ENCODE results near the gene DPH6. TPM values are rescaled to one million over a fixed set of nuclear protein-coding genes. Genes with fewer than 3 reads are reported as not detected.

DPH6 gene
- total RNA-seq, 6 experiments from 2014 or later: 5.5 to 12.8 (median 6.9) TPM

DNA sequence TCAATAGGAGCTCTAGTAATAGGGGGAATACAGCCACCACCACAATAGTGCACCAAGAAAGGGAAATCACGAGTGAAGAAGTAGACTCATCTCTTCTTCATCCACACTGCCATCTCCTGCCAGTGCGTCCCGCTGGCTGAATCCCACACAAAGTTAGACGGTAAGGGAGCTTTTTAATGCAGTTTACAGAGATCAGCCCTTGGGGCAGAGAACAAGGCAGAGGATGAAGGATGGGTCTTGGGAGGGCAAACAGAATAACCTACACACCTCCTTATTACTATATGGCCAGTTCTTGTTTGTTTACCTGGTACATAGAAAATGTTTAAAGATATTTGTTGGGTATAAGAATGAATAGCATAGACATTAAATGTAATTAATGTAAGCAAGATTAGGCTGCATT, 11.0 kb upstream of the DPH6 start:
- WGBS (ENCODE audit: insufficient coverage, low coverage, low lambda C conversion rate, missing lambda C conversion rate): 91% methylated on average over 4 of the region's 4 CpGs
- Histone ChIP-seq H3K27me3 (no peaks in the 10 kb centered on the region), H3K36me3 (no peaks in the 10 kb centered on the region), H3K4me3 (no peak overlapping the region), H3K9me3 (no peaks in the 10 kb centered on the region), H3K4me1 (peaks cover 0 to 20% (median 0%) of the 10 kb centered on the region in 4 donors), H3K27ac (no peak overlapping the region)
- intact Hi-C loops (cut with DNase I): no loop called here
- DNase-seq (no peak), ATAC-seq (no peak)
- no peak for TF ChIP-seq POLR2A (IDR thresholded peaks at IDR 0.05)
- TF ChIP-seq, protein P1, sequence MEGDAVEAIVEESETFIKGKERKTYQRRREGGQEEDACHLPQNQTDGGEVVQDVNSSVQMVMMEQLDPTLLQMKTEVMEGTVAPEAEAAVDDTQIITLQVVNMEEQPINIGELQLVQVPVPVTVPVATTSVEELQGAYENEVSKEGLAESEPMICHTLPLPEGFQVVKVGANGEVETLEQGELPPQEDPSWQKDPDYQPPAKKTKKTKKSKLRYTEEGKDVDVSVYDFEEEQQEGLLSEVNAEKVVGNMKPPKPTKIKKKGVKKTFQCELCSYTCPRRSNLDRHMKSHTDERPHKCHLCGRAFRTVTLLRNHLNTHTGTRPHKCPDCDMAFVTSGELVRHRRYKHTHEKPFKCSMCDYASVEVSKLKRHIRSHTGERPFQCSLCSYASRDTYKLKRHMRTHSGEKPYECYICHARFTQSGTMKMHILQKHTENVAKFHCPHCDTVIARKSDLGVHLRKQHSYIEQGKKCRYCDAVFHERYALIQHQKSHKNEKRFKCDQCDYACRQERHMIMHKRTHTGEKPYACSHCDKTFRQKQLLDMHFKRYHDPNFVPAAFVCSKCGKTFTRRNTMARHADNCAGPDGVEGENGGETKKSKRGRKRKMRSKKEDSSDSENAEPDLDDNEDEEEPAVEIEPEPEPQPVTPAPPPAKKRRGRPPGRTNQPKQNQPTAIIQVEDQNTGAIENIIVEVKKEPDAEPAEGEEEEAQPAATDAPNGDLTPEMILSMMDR (IDR thresholded peaks at IDR 0.05): no peak

DNA sequence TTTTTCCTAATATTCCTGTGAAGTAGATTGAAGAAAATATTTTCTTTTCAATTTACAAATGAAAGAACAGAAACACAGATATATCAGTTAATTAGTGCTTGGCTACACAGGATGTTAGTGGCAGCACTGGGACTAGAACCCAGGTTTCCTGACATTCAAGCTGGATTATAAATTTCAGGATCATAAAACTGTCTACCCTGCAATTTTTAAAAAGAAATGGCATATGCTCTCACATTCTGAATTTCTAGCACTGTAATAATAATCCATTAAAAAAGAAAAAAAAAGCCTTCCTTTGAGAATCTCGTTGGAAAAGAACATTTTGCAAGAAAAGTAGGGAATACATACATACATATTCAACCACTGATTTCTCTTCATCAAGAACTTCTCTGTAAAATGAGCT, 9.3 kb upstream of the DPH6 start:
- intact Hi-C loops (cut with DNase I): no loop called here
- H3K36me3 ChIP-seq: no peaks in the 10 kb centered on the region
- DNase-seq (no peak), ATAC-seq (no peak)
- 62% methylated on average over 1 of the region's 1 CpG for WGBS (ENCODE audit: insufficient coverage, low coverage, low lambda C conversion rate, missing lambda C conversion rate)
- TF ChIP-seq, protein P1 (IDR thresholded peaks at IDR 0.05): no peak
- no peak for TF ChIP-seq POLR2A (IDR thresholded peaks at IDR 0.05)
- no peak overlapping the region for H3K27ac ChIP-seq
- H3K4me3 ChIP-seq: no peak overlapping the region
- H3K27me3 ChIP-seq: no peaks in the 10 kb centered on the region
- H3K4me1 ChIP-seq: peaks cover 0 to 9% (median 0%) of the 10 kb centered on the region in 4 donors
- H3K9me3 ChIP-seq: no peaks in the 10 kb centered on the region

DNA sequence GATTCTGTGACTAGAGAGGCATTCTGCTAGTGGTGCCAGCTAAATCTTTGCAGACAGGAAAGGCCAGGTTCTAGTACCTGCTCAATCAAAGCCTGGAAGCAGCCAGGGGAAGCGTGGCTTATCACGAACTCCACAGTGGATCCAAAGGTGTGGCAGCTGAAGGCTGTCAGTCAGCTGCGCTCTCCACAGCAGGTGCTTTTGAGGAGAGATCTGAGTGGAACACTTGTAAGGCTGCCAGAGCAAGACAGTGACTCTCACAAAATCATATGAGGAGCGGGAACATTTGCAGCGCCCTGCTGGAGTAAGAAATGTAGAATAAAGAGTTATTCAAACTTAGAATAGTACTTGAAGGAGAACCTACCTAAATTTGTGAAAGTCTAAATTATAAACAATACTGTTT, 5.0 kb upstream of the DPH6 start:
- H3K9me3 ChIP-seq: no peaks in the 10 kb centered on the region
- ATAC-seq (no peak), DNase-seq (no peak)
- TF ChIP-seq POLR2A (IDR thresholded peaks at IDR 0.05): no peak
- TF ChIP-seq, protein P1 (IDR thresholded peaks at IDR 0.05): no peak
- no peak overlapping the region for H3K27ac ChIP-seq
- no peaks in the 10 kb centered on the region for H3K4me1 ChIP-seq
- WGBS (ENCODE audit: insufficient coverage, low coverage, low lambda C conversion rate, missing lambda C conversion rate): 93% methylated on average over 5 of the region's 5 CpGs
- no peaks in the 10 kb centered on the region for H3K27me3 ChIP-seq
- H3K36me3 ChIP-seq: no peaks in the 10 kb centered on the region
- no peak overlapping the region for H3K4me3 ChIP-seq
- intact Hi-C loops (cut with DNase I): no loop called here

DNA sequence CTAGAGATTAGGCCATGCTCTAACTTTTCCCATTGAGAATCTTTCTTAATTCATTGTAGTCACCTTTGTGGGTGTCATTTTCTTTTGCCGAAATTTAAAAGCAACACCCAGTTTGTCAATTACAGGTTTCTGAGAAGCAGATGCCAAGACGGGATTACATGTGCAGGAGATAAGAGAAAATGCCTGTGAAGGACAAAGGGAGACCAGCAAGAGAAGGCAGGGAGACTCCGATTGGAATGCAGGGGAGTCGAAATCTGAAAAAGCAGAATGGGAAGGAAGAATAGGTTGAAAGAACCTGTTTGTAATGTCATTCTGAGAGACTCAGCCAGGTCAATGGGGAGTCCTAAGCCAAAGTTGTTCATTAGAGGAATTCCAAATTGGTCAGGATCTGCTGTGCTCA, 3.6 kb upstream of the DPH6 start:
- TF ChIP-seq, protein P1 (IDR thresholded peaks at IDR 0.05): no peak
- no peak for TF ChIP-seq POLR2A (IDR thresholded peaks at IDR 0.05)
- intact Hi-C loops (cut with DNase I): no loop called here
- ATAC-seq (no peak), DNase-seq (no peak)
- WGBS (ENCODE audit: insufficient coverage, low coverage, low lambda C conversion rate, missing lambda C conversion rate): 88% methylated on average over 4 of the region's 4 CpGs
- Histone ChIP-seq H3K27me3 (no peaks in the 10 kb centered on the region), H3K9me3 (no peaks in the 10 kb centered on the region), H3K27ac (no peak overlapping the region), H3K4me3 (no peak overlapping the region), H3K4me1 (peaks cover 0 to 2% (median 0%) of the 10 kb centered on the region in 4 donors), H3K36me3 (no peaks in the 10 kb centered on the region)

DNA sequence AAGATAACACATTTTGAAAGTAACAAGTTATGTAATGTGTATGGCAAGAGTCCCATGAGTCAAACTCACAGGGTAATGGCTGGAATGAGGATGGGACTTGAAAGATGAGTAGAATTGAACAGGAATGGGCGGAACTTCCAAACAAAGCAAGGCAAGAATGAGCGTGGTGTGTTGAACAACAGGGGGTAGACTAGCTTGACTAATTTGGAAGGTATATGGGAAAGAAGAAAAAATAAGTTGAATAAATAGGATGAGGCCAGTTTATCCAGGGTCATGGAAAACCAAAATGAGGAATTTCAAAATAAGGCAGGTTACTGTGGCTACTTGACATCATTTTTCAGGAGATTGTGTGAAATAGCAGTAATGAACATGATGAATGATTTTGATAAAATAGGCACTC, 2.5 kb upstream of the DPH6 start:
- no peaks in the 10 kb centered on the region for H3K36me3 ChIP-seq
- ATAC-seq (no peak), DNase-seq (no peak)
- 93% methylated on average over 2 of the region's 2 CpGs for WGBS (ENCODE audit: insufficient coverage, low coverage, low lambda C conversion rate, missing lambda C conversion rate)
- H3K4me3 ChIP-seq: no peak overlapping the region
- no peak overlapping the region for H3K27ac ChIP-seq
- intact Hi-C loops (cut with DNase I): no loop called here
- TF ChIP-seq, protein P1 (IDR thresholded peaks at IDR 0.05): no peak
- TF ChIP-seq POLR2A (IDR thresholded peaks at IDR 0.05): no peak
- H3K4me1 ChIP-seq: peaks cover 0 to 5% (median 0%) of the 10 kb centered on the region in 4 donors
- H3K27me3 ChIP-seq: no peaks in the 10 kb centered on the region
- H3K9me3 ChIP-seq: no peaks in the 10 kb centered on the region
